Astrocyte (in vitro differentiated cells and primary cell): ENCODE measurements around the gene SEC11A. TPM values are rescaled to one million over a fixed set of nuclear protein-coding genes. Genes with fewer than 3 reads are reported as not detected.

Experiments
- DNase-seq: peaks from one replicate; pipeline ENCODE4 v3.0.0-alpha.2; 2010; ENCODE audit warnings: low read depth
- FAIRE-seq: peaks from 2 replicates; lab custom pipeline; 2011; peaks lifted over from hg19 to GRCh38; lab: Jason Lieb, UNC
- H2AFZ ChIP-seq: 2 replicates; pipeline ENCODE4 v1.6.0; 2012; ENCODE audit warnings: low read depth, low read length, inconsistent platforms
- H3K27ac ChIP-seq: 2 replicates; pipeline ENCODE4 v1.5.1; 2011; ENCODE audit warnings: low read depth, low read length, inconsistent platforms
- H3K27me3 ChIP-seq: 2 replicates; pipeline ENCODE4 v1.6.0; 2011; ENCODE audit warnings: low read length, inconsistent platforms; ENCODE audit not compliant: insufficient read depth
- H3K36me3 ChIP-seq: 2 replicates; pipeline ENCODE4 v1.5.1; 2011; ENCODE audit warnings: low read length, inconsistent platforms; ENCODE audit not compliant: insufficient read depth
- H3K4me1 ChIP-seq: 2 replicates; pipeline ENCODE4 v1.5.1; 2011; ENCODE audit warnings: low read length, inconsistent platforms; ENCODE audit not compliant: insufficient read depth
- H3K4me2 ChIP-seq: 2 replicates; pipeline ENCODE4 v1.6.0; 2012; ENCODE audit warnings: low read length, inconsistent platforms
- H3K4me3 ChIP-seq: 2 replicates; pipeline ENCODE4 v1.5.1; 2011; ENCODE audit warnings: low read depth, mild to moderate bottlenecking, low read length, inconsistent platforms; ENCODE audit not compliant: insufficient read depth
- H3K79me2 ChIP-seq: 2 replicates; pipeline ENCODE4 v1.6.0; 2012; ENCODE audit warnings: mild to moderate bottlenecking, low read length, inconsistent platforms; ENCODE audit not compliant: insufficient read depth
- H3K9ac ChIP-seq: 2 replicates; pipeline ENCODE4 v1.6.0; 2012; ENCODE audit warnings: mild to moderate bottlenecking, low read length, inconsistent platforms
- H3K9me3 ChIP-seq: 2 replicates; pipeline ENCODE4 v1.5.1; 2012; ENCODE audit warnings: low read depth, mild to moderate bottlenecking, low read length, inconsistent platforms; ENCODE audit not compliant: insufficient read depth
- H4K20me1 ChIP-seq: 2 replicates; pipeline ENCODE4 v1.6.0; 2012; ENCODE audit warnings: low read length, inconsistent platforms; ENCODE audit not compliant: insufficient read depth
- H3K27ac Mint-ChIP-seq: one replicate; pipeline ENCODE4 v1.8.0; 2021; ENCODE audit warnings: mild to moderate bottlenecking, mixed read lengths; ENCODE audit not compliant: unreplicated experiment
- H3K27me3 Mint-ChIP-seq: one replicate; pipeline ENCODE4 v1.8.0; 2021; ENCODE audit warnings: low read depth, mixed read lengths; ENCODE audit not compliant: unreplicated experiment
- H3K36me3 Mint-ChIP-seq: one replicate; pipeline ENCODE4 v1.8.0; 2021; ENCODE audit warnings: low read depth, mixed read lengths; ENCODE audit not compliant: unreplicated experiment
- H3K4me1 Mint-ChIP-seq: one replicate; pipeline ENCODE4 v1.8.0; 2021; ENCODE audit warnings: low read depth, mixed read lengths; ENCODE audit not compliant: unreplicated experiment
- H3K4me3 Mint-ChIP-seq: one replicate; pipeline ENCODE4 v1.8.0; 2021; ENCODE audit warnings: mild to moderate bottlenecking, moderate library complexity, mixed read lengths; ENCODE audit not compliant: unreplicated experiment
- H3K9me3 Mint-ChIP-seq: one replicate; pipeline ENCODE4 v1.8.0; 2021; ENCODE audit warnings: mild to moderate bottlenecking, mixed read lengths; ENCODE audit not compliant: unreplicated experiment
- CTCF ChIP-seq: IDR thresholded peaks from 2 replicates; pipeline ENCODE4 v1.5.1; 2011; ENCODE audit warnings: low read depth, mild to moderate bottlenecking, inconsistent platforms, low read length, moderate library complexity; ENCODE audit not compliant: insufficient read depth
- EZH2 ChIP-seq: IDR thresholded peaks from 2 replicates; pipeline ENCODE4 v1.6.1; 2012; ENCODE audit warnings: mild to moderate bottlenecking, low read length, inconsistent platforms; ENCODE audit not compliant: insufficient read depth
- total RNA-seq: library from RNA; stranded (reverse); gene quantifications from 2 replicates; pipeline ENCODE4 v1.2.1, GENCODE V29; 2021

Gene SEC11A
- total RNA-seq, 1 donor from 2014 or later = 198 TPM

GRCh38 chr15:84648539-84648938 lies 67.4 kb downstream of the SEC11A start:
- no peak overlapping the region for H3K4me3 ChIP-seq
- peaks cover 30% of the 10 kb centered on the region for H3K79me2 ChIP-seq
- H2AFZ ChIP-seq = no peak overlapping the region
- DNase-seq = no peak
- H3K36me3 ChIP-seq = peaks cover 37% of the 10 kb centered on the region
- no peak for TF ChIP-seq CTCF
- TF ChIP-seq EZH2 = no peak
- Mint-ChIP-seq H3K27ac (no peak overlapping the region), H3K36me3 (peaks cover 12% of the 10 kb centered on the region), H3K4me1 (peaks cover 13% of the 10 kb centered on the region), H3K9me3 (no peaks in the 10 kb centered on the region), H3K4me3 (no peak overlapping the region), H3K27me3 (no peaks in the 10 kb centered on the region)
- no peaks in the 10 kb centered on the region for H3K9me3 ChIP-seq
- no peaks in the 10 kb centered on the region for H3K27me3 ChIP-seq
- H3K27ac ChIP-seq = no peak overlapping the region
- H4K20me1 ChIP-seq = peaks cover 32% of the 10 kb centered on the region
- FAIRE-seq = no peak
- no peak overlapping the region for H3K9ac ChIP-seq
- H3K4me1 ChIP-seq = peaks cover 11% of the 10 kb centered on the region
- H3K4me2 ChIP-seq = no peak overlapping the region

- H3K27me3 ChIP-seq = no peaks in the 10 kb centered on the region
- H3K9ac ChIP-seq = no peak overlapping the region
- Mint-ChIP-seq H3K9me3 (no peaks in the 10 kb centered on the region), H3K27me3 (no peaks in the 10 kb centered on the region), H3K27ac (no peak overlapping the region), H3K4me1 (peaks cover 8% of the 10 kb centered on the region), H3K4me3 (no peak overlapping the region), H3K36me3 (peaks cover 12% of the 10 kb centered on the region)
- no peak for TF ChIP-seq EZH2
- no peak for TF ChIP-seq CTCF
- H3K27ac ChIP-seq = no peak overlapping the region
- H4K20me1 ChIP-seq = peaks cover 39% of the 10 kb centered on the region
- no peak overlapping the region for H3K4me2 ChIP-seq
- FAIRE-seq (no peak), DNase-seq (no peak)
- H3K4me3 ChIP-seq = no peak overlapping the region
- peaks cover 21% of the 10 kb centered on the region for H3K79me2 ChIP-seq
- H2AFZ ChIP-seq = no peak overlapping the region
- H3K9me3 ChIP-seq = no peaks in the 10 kb centered on the region
- peaks cover 5% of the 10 kb centered on the region for H3K4me1 ChIP-seq
- peaks cover 45% of the 10 kb centered on the region for H3K36me3 ChIP-seq
Measured at GRCh38 chr15:84647726-84648125, 68.2 kb downstream of the SEC11A start.

GRCh38 chr15:84645997-84646396 lies 69.9 kb downstream of the SEC11A start:
- FAIRE-seq = no peak

More at GRCh38 chr15:84645997-84646396, 69.9 kb downstream of the SEC11A start:
- Histone ChIP-seq H2AFZ (no peak overlapping the region), H3K36me3 (peaks cover 55% of the 10 kb centered on the region), H4K20me1 (peaks cover 42% of the 10 kb centered on the region), H3K27ac (no peak overlapping the region), H3K9me3 (no peaks in the 10 kb centered on the region), H3K4me3 (no peak overlapping the region), H3K27me3 (no peaks in the 10 kb centered on the region), H3K4me2 (no peak overlapping the region), H3K9ac (no peak overlapping the region), H3K79me2 (peaks cover 11% of the 10 kb centered on the region), H3K4me1 (no peaks in the 10 kb centered on the region)
- Mint-ChIP-seq H3K27ac (no peak overlapping the region), H3K4me1 (no peaks in the 10 kb centered on the region), H3K9me3 (no peaks in the 10 kb centered on the region), H3K4me3 (no peak overlapping the region), H3K27me3 (no peaks in the 10 kb centered on the region), H3K36me3 (peaks cover 10% of the 10 kb centered on the region)
- DNase-seq = no peak
- TF ChIP-seq EZH2 (no peak), CTCF (no peak)
